ENCODE data around the gene SUN2.

GRCh38 chr22:38696606-38697424 lies 59.0 kb downstream of the SUN2 start:
- TF ChIP-seq CTCF (IDR thresholded peaks at IDR 0.05) (no peak), EZH2 (IDR thresholded peaks at IDR 0.05; ENCODE audit: borderline replicate concordance, insufficient read depth, low read depth, low read length, poor library complexity, severe bottlenecking) (no peak)

All from B cell (primary cell).